K562 (cell line): ENCODE data around the gene CACNB2.

ENCODE experiments used
- CBX3 ChIP-seq, 2 experiments: IDR thresholded peaks; 1 replicate in 1 of 2; 2 replicates in 1 of 2; pipeline ENCODE4 v1.6.1; 2012; ENCODE audit warnings: inconsistent platforms in 2 of 2, low read length in 2 of 2, borderline replicate concordance in 1 of 2, control low read depth in 1 of 2
- ESRRA ChIP-seq: fragments of 450-650 bp; IDR thresholded peaks from 2 replicates; pipeline ENCODE4 v1.6.1; 2014; ENCODE audit warnings: low read depth, mild to moderate bottlenecking, moderate library complexity, borderline replicate concordance
- JUN ChIP-seq, 2 experiments: sonication (generic) in 1 of 2; formaldehyde crosslinking in 1 of 2; IDR thresholded peaks; 2 replicates each; pipeline versions ENCODE4 v1.6.1 to v1.8.0; 2012 to 2022; ENCODE audit warnings: borderline replicate concordance in 2 of 2, mild to moderate bottlenecking in 2 of 2, improper control_type of control experiment in 1 of 2, low read depth in 1 of 2, low read length in 1 of 2, missing genetic modification reagents in 1 of 2
- SAFB2 ChIP-seq: fragments of 200-400 bp; formaldehyde crosslinking; IDR thresholded peaks from 2 replicates; pipeline ENCODE4 v1.6.1; 2018; ENCODE audit warnings: borderline replicate concordance, low read length, low read depth, moderate library complexity; ENCODE audit not compliant: severe bottlenecking
- SMC3 ChIP-seq: conservative IDR thresholded peaks from 2 replicates; pipeline ENCODE4 v1.6.1; 2011; ENCODE audit warnings: low read depth, low read length, improper control_type of control experiment; ENCODE audit not compliant: insufficient read depth
- ZNF766 ChIP-seq: fragments of 200-800 bp; sonication (Bioruptor generic); conservative IDR thresholded peaks from 2 replicates; pipeline ENCODE4 v1.6.1; 2016; ENCODE audit warnings: missing genetic modification characterization, missing compliant biosample characterization
- TF ChIP-seq, protein P1 (sequence below), 3 experiments: IDR thresholded peaks in 2 of 3; conservative IDR thresholded peaks in 1 of 3; 2 replicates each; pipeline ENCODE4 v1.5.1; 2011 to 2012; ENCODE audit warnings: low read length in 3 of 3, mild to moderate bottlenecking in 3 of 3, control low read depth in 2 of 3, improper control_type of control experiment in 1 of 3, inconsistent platforms in 1 of 3, low read depth in 1 of 3, mixed read lengths in 1 of 3, moderate library complexity in 1 of 3; ENCODE audit not compliant: insufficient read depth in 2 of 3
- TF ChIP-seq, protein P2 (sequence below), 2 experiments: fragments of 250-450 bp in 1 of 2; fragments of 450-650 bp in 1 of 2; sonication (Bioruptor Pico) in 1 of 2; IDR thresholded peaks; 2 replicates each; pipeline versions ENCODE4 v1.6.1 to v1.8.0; 2016 to 2021; ENCODE audit warnings: mild to moderate bottlenecking in 2 of 2, moderate library complexity in 2 of 2, missing compliant biosample characterization in 1 of 2, missing genetic modification characterization in 1 of 2
- TF ChIP-seq, protein P3 (sequence below), 2 experiments: fragments of 450-650 bp; IDR thresholded peaks; 2 replicates each; pipeline ENCODE4 v1.6.1; 2016; ENCODE audit warnings: mild to moderate bottlenecking in 2 of 2, borderline replicate concordance in 1 of 2, low read depth in 1 of 2, moderate library complexity in 1 of 2

DNA sequence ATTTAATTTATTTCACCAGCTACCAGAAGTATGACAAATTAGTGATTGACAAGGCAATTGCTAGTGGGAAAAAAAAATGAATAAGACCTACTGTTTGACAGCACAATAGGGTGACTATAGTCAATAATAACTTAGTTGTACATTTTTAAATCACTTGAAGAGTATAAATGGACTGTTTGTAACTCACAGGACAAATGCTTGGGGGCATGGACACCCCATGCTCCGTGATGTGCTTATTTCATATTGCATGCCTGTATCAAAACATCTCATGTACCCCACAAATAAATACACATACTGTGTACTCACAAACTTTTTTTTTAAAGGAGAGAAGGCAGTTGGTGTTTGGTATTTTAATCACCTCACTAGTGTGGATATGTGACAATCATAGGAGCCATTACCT, 181.1 kb downstream of the CACNB2 start:
- TF ChIP-seq, protein P1, sequence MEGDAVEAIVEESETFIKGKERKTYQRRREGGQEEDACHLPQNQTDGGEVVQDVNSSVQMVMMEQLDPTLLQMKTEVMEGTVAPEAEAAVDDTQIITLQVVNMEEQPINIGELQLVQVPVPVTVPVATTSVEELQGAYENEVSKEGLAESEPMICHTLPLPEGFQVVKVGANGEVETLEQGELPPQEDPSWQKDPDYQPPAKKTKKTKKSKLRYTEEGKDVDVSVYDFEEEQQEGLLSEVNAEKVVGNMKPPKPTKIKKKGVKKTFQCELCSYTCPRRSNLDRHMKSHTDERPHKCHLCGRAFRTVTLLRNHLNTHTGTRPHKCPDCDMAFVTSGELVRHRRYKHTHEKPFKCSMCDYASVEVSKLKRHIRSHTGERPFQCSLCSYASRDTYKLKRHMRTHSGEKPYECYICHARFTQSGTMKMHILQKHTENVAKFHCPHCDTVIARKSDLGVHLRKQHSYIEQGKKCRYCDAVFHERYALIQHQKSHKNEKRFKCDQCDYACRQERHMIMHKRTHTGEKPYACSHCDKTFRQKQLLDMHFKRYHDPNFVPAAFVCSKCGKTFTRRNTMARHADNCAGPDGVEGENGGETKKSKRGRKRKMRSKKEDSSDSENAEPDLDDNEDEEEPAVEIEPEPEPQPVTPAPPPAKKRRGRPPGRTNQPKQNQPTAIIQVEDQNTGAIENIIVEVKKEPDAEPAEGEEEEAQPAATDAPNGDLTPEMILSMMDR (IDR thresholded peaks at IDR 0.05 in 2 of 3, conservative IDR thresholded peaks at IDR 0.05 in 1 of 3; ENCODE audit: insufficient read depth in 2 of 3, low read depth in 1 of 3, low read length in 3 of 3), result no peak
- TF ChIP-seq ESRRA, result no peak
- no peak for TF ChIP-seq SMC3
- TF ChIP-seq, protein P2, sequence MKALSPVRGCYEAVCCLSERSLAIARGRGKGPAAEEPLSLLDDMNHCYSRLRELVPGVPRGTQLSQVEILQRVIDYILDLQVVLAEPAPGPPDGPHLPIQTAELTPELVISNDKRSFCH (CRISPR knock-in tag; IDR thresholded peaks at IDR 0.05), result no peak
- TF ChIP-seq, protein P2 (tag; IDR thresholded peaks at IDR 0.05), result no peak
- TF ChIP-seq JUN (IDR thresholded peaks at IDR 0.05; ENCODE audit: borderline replicate concordance, low read depth, low read length), result no peak
- no peak for TF ChIP-seq JUN (CRISPR knock-in tag; IDR thresholded peaks at IDR 0.05; ENCODE audit: borderline replicate concordance)
- TF ChIP-seq ZNF766 (CRISPR knock-in tag), result no peak
- TF ChIP-seq, protein P3, sequence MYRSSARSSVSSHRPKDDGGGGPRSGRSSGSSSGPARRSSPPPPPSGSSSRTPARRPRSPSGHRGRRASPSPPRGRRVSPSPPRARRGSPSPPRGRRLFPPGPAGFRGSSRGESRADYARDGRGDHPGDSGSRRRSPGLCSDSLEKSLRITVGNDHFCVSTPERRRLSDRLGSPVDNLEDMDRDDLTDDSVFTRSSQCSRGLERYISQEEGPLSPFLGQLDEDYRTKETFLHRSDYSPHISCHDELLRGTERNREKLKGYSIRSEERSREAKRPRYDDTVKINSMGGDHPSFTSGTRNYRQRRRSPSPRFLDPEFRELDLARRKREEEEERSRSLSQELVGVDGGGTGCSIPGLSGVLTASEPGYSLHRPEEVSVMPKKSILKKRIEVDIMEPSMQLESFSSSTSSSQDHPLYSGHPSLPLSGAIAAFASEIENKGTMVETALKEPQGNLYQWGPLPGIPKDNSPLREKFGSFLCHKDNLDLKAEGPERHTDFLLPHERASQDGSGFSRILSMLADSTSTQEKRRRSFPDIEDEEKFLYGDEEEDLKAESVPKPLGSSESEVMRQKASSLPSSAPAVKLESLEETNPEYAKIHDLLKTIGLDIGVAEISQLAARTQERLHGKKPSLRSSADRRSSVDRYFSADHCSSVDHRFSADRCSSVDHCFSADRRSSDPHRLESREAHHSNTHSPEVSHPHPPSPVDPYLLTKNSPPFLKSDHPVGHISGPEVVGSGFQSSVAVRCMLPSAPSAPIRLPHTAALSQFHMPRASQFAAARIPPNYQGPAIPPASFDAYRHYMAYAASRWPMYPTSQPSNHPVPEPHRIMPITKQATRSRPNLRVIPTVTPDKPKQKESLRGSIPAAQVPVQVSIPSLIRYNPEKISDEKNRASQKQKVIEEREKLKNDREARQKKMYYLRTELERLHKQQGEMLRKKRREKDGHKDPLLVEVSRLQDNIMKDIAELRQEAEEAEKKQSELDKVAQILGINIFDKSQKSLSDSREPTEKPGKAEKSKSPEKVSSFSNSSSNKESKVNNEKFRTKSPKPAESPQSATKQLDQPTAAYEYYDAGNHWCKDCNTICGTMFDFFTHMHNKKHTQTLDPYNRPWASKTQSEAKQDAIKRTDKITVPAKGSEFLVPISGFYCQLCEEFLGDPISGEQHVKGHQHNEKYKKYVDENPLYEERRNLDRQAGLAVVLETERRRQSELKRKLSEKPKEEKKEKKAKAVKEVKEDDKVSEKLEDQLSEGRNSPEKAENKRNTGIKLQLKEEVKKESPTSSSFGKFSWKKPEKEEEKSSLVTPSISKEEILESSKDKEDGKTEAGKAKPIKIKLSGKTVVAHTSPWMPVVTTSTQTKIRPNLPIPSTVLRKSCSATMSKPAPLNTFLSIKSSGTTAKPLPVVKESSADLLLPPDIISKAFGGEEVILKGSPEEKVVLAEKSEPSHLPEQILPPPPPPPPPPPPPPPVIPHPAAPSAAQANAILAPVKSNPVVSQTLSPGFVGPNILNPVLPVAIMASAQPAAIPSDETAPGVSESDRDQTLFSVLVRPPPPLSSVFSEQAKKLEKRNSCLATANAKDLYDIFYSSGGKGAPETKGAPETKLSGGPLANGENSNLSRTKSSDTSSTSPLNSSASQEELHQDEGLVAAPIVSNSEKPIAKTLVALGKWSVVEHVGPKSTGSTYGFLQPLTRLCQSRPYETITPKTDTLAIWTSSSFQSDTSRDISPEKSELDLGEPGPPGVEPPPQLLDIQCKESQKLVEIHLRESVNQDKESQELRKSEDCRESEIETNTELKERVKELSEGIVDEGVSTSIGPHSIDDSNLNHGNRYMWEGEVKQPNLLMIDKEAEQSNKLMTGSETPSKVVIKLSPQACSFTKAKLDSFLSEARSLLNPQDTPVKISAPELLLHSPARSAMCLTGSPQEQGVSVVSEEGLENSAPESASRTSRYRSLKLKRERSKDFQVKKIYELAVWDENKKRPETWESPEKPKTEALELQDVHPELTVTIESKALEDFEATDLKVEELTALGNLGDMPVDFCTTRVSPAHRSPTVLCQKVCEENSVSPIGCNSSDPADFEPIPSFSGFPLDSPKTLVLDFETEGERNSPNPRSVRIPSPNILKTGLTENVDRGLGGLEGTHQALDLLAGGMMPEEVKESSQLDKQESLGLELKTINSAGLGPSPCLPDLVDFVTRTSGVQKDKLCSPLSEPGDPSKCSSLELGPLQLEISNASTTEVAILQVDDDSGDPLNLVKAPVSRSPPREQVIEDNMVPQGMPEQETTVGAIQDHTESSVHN (IDR thresholded peaks at IDR 0.05; ENCODE audit: borderline replicate concordance in 1 of 2, low read depth in 1 of 2), result no peak
- no peak for TF ChIP-seq CBX3 (IDR thresholded peaks at IDR 0.05; ENCODE audit: borderline replicate concordance in 1 of 2, low read length in 2 of 2)
- no peak for TF ChIP-seq SAFB2
